Fibroblast of lung (primary cell): ENCODE data around the gene CCL25. TPM values are rescaled to one million over a fixed set of nuclear protein-coding genes. Genes with fewer than 3 reads are reported as not detected.

Source experiments
- DNase-seq, 2 donors: peaks; one replicate each; pipeline versions ENCODE4 v3.0.0 to v3.0.0-alpha.2; 2010; ENCODE audit warnings: low read depth in 2 of 2
- H2AFZ ChIP-seq: 2 replicates; pipeline ENCODE4 v1.5.1; 2012; ENCODE audit warnings: low read length, control low read depth, inconsistent platforms
- H3K27ac ChIP-seq: 2 replicates; pipeline ENCODE4 v1.5.1; 2011; ENCODE audit warnings: low read length, control low read depth; ENCODE audit not compliant: insufficient read depth
- H3K27me3 ChIP-seq: 2 replicates; pipeline ENCODE4 v1.5.1; 2011; ENCODE audit warnings: mild to moderate bottlenecking, low read length; ENCODE audit not compliant: control insufficient read depth, insufficient read depth
- H3K36me3 ChIP-seq: 2 replicates; pipeline ENCODE4 v1.5.1; 2011; ENCODE audit warnings: low read length; ENCODE audit not compliant: control insufficient read depth, insufficient read depth
- H3K4me1 ChIP-seq: 2 replicates; pipeline ENCODE4 v1.5.1; 2011; ENCODE audit warnings: low read length; ENCODE audit not compliant: control insufficient read depth, insufficient read depth; ENCODE audit errors: extremely low read depth
- H3K4me2 ChIP-seq: 2 replicates; pipeline ENCODE4 v1.5.1; 2011; ENCODE audit warnings: low read length, control low read depth; ENCODE audit not compliant: insufficient read depth; ENCODE audit errors: extremely low read depth
- H3K4me3 ChIP-seq, 4 experiments: fragments of 200-600 bp in 1 of 4; sonication (generic) in 1 of 4; replicated peaks in 1 of 4; 2 replicates each; pipeline ENCODE4 v1.5.1; 2011 to 2016; ENCODE audit warnings: low read length in 4 of 4, low read depth in 3 of 4, mild to moderate bottlenecking in 3 of 4, control low read depth in 2 of 4, inconsistent platforms in 1 of 4, mixed read lengths in 1 of 4; ENCODE audit not compliant: insufficient read depth in 1 of 4; ENCODE audit errors: control extremely low read depth in 1 of 4
- H3K79me2 ChIP-seq: 2 replicates; pipeline ENCODE4 v1.5.1; 2012; ENCODE audit warnings: mild to moderate bottlenecking, low read length, inconsistent platforms; ENCODE audit not compliant: control insufficient read depth, insufficient read depth
- H3K9ac ChIP-seq: 2 replicates; pipeline ENCODE4 v1.5.1; 2011; ENCODE audit warnings: mild to moderate bottlenecking, low read length, control low read depth; ENCODE audit not compliant: insufficient read depth
- H3K9me3 ChIP-seq: 2 replicates; pipeline ENCODE4 v1.5.1; 2012; ENCODE audit warnings: low read depth, low read length; ENCODE audit not compliant: control insufficient read depth, insufficient read depth
- H4K20me1 ChIP-seq: 2 replicates; pipeline ENCODE4 v1.5.1; 2011; ENCODE audit warnings: low read length; ENCODE audit not compliant: control insufficient read depth, insufficient read depth; ENCODE audit errors: extremely low read depth
- EZH2 ChIP-seq: IDR thresholded peaks from 2 replicates; pipeline ENCODE4 v1.5.1; 2012; ENCODE audit warnings: low read length, control low read depth, mild to moderate bottlenecking; ENCODE audit errors: missing control alignments
- polyA plus RNA-seq, 2 donors: library from polyadenylated mRNA; depleted of rRNA in 1 of 2; stranded (reverse) in 1 of 2; unstranded in 1 of 2; fragments of >200 nt; gene quantifications; 2 replicates each; pipeline ENCODE4 v1.2.1, GENCODE V29; 2011 to 2012; ENCODE audit warnings: missing spikeins in 1 of 2
- total RNA-seq: library from RNA; depleted of rRNA; stranded (reverse); fragments of >200 nt; gene quantifications from 2 replicates; pipeline ENCODE4 v1.2.1, GENCODE V29; 2014
- TF ChIP-seq, protein P1 (sequence below), 2 donors: IDR thresholded peaks in 1 of 2; conservative IDR thresholded peaks in 1 of 2; 1 replicate in 1 of 2; 2 replicates in 1 of 2; pipeline ENCODE4 v1.5.1; 2011 to 2012; ENCODE audit warnings: low read length in 2 of 2, control low read depth in 1 of 2, inconsistent platforms in 1 of 2, low read depth in 1 of 2, mild to moderate bottlenecking in 1 of 2

The CCL25 gene
- total and polyA plus RNA-seq, 2 donors (not counting 1 experiment from before 2014, with no cell fraction given), result not detected

DNA sequence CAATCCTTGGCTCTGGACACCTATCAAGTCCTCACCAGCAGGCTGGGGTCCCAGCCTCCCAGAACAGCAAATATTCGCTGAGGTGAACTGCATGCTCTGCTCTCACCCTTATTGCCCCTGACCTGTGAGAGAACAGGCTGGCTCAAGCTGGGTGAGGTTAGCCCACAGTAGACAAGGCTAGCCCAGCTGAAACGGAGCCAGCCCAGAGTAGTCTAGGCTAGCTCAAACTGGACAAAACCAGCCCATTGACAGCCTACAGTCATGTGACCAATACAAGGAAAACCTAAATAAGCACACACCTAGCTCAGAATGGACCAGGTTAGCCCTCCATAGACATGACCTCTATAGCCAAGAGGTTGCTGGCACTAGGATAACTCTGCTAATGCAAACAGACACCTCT, 38.4 kb downstream of the CCL25 start:
- Histone ChIP-seq H2AFZ (no peak overlapping the region), H3K4me1 (no peaks in the 10 kb centered on the region), H3K36me3 (no peaks in the 10 kb centered on the region), H3K9me3 (no peaks in the 10 kb centered on the region), H3K79me2 (no peaks in the 10 kb centered on the region), H4K20me1 (no peaks in the 10 kb centered on the region), H3K4me2 (no peak overlapping the region), H3K9ac (no peak overlapping the region), H3K4me3 (no peak overlapping the region), H3K27me3 (no peaks in the 10 kb centered on the region), H3K27ac (no peak overlapping the region)
- TF ChIP-seq, protein P1, sequence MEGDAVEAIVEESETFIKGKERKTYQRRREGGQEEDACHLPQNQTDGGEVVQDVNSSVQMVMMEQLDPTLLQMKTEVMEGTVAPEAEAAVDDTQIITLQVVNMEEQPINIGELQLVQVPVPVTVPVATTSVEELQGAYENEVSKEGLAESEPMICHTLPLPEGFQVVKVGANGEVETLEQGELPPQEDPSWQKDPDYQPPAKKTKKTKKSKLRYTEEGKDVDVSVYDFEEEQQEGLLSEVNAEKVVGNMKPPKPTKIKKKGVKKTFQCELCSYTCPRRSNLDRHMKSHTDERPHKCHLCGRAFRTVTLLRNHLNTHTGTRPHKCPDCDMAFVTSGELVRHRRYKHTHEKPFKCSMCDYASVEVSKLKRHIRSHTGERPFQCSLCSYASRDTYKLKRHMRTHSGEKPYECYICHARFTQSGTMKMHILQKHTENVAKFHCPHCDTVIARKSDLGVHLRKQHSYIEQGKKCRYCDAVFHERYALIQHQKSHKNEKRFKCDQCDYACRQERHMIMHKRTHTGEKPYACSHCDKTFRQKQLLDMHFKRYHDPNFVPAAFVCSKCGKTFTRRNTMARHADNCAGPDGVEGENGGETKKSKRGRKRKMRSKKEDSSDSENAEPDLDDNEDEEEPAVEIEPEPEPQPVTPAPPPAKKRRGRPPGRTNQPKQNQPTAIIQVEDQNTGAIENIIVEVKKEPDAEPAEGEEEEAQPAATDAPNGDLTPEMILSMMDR (conservative IDR thresholded peaks at IDR 0.05 in 1 of 2, IDR thresholded peaks at IDR 0.05 in 1 of 2; ENCODE audit: low read depth in 1 of 2, low read length in 2 of 2), result no peak
- TF ChIP-seq EZH2, result no peak
- DNase-seq, result no peak

GRCh38 chr19:8093740-8094139, 41.2 kb downstream of the CCL25 start:
- DNase-seq, result no peak
- TF ChIP-seq, protein P1 (conservative IDR thresholded peaks at IDR 0.05 in 1 of 2, IDR thresholded peaks at IDR 0.05 in 1 of 2; ENCODE audit: low read depth in 1 of 2, low read length in 2 of 2), result no peak
- TF ChIP-seq EZH2, result no peak

GRCh38 chr19:8094336-8094735, 41.8 kb downstream of the CCL25 start:
- Histone ChIP-seq H3K4me2 (no peak overlapping the region), H3K9ac (no peak overlapping the region), H2AFZ (no peak overlapping the region), H3K27me3 (no peaks in the 10 kb centered on the region), H3K27ac (no peak overlapping the region), H3K4me1 (no peaks in the 10 kb centered on the region), H4K20me1 (no peaks in the 10 kb centered on the region), H3K79me2 (no peaks in the 10 kb centered on the region), H3K4me3 (no peak overlapping the region), H3K36me3 (no peaks in the 10 kb centered on the region), H3K9me3 (no peaks in the 10 kb centered on the region)
- TF ChIP-seq, protein P1 (conservative IDR thresholded peaks at IDR 0.05 in 1 of 2, IDR thresholded peaks at IDR 0.05 in 1 of 2; ENCODE audit: low read depth in 1 of 2, low read length in 2 of 2), result no peak
- no peak for TF ChIP-seq EZH2
- no peak for DNase-seq

More at GRCh38 chr19:8093740-8094139, 41.2 kb downstream of the CCL25 start:
- Histone ChIP-seq H3K9ac (no peak overlapping the region), H3K4me1 (no peaks in the 10 kb centered on the region), H3K9me3 (no peaks in the 10 kb centered on the region), H3K4me3 (no peak overlapping the region), H2AFZ (no peak overlapping the region), H3K79me2 (no peaks in the 10 kb centered on the region), H4K20me1 (no peaks in the 10 kb centered on the region), H3K27me3 (no peaks in the 10 kb centered on the region), H3K27ac (no peak overlapping the region), H3K4me2 (no peak overlapping the region), H3K36me3 (no peaks in the 10 kb centered on the region)
